Measurements from ENCODE around the gene ENAH.
A peak's percentile ranks its signal among the peaks of the same experiment; 100 is the strongest.
"Not testable (repeated sequence)": the region's sequence is repeated elsewhere in the genome, so short reads cannot be mapped to it uniquely, and the experiment has no call there.

The ENAH gene

GRCh38 chr1:225484657-225485214 is 168.2 kb downstream of the ENAH start:
- no peak for DNase-seq

GRCh38 chr1:225483818-225484656 is 168.9 kb downstream of the ENAH start:
- DNase-seq, result no peak

- DNase-seq, result peak; percentile 65
Measured at GRCh38 chr1:225482421-225482950, 170.4 kb downstream of the ENAH start.

GRCh38 chr1:225481738-225482137 is 171.2 kb downstream of the ENAH start:
- DNase-seq, result peak; percentile 93

GRCh38 chr1:225480825-225481434 is 172.0 kb downstream of the ENAH start:
- peak; percentile 81 for DNase-seq

DNA sequence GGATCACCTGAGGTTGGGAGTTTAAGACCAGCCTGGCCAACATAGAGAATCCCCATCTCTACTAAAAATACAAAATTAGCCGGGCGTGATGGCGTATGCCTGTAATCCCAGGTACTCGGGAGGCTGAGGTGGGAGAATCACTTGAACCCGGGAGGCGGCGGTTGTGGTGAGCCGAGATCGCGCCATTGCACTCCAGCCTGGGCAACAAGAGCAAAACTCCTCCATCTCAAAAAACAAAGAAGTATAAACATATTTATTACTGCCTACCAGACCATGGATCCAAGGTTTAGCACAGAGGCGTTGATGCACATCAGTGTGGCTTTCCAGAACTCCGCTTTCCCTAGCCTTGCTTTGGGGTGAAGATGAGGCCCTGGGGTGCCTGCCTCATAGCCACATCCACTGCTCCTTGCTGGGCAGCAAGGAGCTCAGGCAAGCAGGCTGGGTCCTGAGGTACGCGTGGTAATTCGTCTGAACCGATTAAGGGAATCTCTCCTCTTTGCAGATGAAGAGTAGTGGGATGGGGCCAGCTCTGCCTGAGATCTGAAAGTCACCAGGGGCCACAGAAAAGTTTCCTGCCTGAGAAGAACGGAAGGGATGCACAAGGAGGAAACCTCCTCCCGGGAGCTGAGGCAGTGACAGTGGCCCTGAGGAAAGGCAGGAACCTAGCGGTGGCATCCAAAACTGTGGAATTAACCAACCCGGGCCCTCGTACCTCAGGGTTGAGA is 172.8 kb downstream of the ENAH start:
- DNase-seq, result no peak

DNA sequence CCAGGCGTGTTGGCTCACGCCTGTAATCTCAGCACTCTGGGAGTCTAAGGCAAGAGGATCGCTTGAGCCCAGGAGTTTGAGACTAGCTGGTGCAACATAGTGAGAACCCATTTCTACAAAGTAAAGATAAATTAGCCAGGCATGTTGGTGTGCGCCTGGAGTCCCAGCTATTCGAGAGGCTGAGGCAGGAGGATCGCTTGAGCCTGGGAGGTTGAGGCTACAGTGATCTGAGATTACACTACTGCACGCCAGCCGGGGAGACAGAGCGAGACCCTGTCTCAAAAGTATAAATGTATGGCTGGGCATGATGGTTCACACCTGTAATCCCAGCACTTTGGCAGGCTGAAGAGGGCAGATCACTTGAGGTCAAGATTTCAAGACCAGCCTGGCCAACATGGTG is 173.6 kb downstream of the ENAH start:
- no peak for DNase-seq

DNA sequence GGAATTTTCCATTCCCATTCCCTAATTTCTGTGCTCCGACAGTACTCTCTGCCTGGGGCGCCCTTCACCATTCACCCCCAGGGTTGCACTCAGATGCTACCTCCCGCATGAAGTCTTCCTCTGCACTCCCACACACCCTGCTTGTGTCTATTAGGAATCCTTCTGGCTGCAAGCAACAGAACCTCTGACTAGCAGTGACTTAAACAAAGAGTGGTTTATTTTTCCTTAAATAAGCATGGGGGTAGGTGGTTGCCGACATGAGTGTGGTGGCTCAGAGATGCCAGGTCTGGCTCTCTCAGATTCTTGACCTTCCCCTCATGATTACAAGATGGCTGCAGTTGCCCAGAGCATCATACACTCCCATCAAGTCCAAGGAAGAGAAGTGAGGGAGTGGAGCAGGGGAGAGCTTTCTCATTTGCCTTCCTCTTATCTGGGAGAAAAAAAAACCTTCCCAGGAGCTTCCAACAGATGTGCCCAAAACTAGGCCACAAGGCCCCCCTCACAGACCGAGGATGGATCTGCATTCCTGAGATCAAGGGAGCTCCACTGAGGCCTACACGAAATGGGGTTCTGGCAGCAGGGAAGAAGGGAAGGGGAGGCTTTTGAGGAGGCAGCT is 175.5 kb downstream of the ENAH start:
- DNase-seq, result no peak

DNA sequence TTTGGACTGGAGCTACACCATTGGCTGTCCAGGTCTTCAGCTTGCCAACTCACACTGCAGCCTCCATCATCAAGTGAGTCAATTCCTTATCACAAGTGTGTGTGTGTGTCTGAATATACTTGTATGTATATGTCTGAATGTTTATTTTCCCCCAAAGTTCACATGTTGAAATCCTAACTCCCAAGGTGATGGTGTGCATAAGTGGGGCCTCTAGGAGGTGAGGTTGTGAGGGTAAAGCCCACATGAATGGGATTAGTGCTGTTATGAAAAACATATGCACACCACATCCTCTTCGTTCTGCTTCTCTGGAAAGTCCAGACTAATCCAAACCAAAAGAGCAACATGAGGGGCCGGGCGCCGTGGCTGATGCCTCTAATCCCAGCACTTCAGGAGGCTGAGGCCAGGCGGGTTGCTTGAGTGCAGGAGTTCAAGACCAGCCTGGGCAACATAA is 176.4 kb downstream of the ENAH start:
- no peak for DNase-seq

DNA sequence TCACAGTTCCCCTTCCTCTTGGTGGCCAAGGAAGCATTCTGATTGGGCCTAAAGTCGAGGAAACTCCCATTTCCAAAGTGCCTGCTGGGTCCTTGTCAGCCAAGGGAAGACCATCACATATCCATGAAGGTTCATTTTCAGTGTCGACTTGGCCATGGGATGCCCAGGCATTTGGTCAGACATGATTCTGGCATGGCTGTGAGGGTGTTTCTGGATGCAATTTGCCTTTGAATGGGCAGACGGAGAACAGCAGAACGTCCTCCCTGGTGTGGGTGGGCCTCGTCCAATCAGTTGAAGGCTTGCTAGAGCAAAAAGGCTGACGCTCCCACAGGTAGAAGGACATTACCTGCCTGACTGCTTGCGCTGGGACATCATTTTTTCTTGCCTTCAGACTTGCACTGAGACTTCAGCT is 176.8 kb downstream of the ENAH start:
- DNase-seq, result no peak

- DNase-seq, result peak; percentile 60
Measured at GRCh38 chr1:225474986-225475820, 177.7 kb downstream of the ENAH start.

GRCh38 chr1:225474439-225474985 is 178.4 kb downstream of the ENAH start:
- no peak for DNase-seq

GRCh38 chr1:225473676-225474438 is 179.1 kb downstream of the ENAH start:
- not testable (repeated sequence) for DNase-seq

DNA sequence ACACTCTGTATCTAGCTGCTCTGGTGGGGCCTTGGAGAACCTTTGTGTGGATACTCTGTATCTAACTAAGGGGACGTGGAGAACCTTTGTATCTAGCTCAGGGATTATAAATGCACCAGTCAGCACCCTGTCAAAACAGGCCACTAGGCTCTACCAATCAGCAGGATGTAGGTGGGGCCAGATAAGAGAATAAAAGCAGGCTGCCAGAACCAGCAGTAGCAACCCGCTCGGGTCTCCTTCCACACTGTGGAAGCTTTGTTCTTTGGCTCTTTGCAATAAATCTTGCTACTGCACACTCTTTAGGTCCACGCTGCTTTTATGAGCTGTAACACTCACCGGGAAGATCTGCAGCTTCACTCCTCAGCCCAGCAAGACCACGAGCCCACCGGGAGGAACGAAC is 179.7 kb downstream of the ENAH start:
- DNase-seq, result not testable (repeated sequence)

DNA sequence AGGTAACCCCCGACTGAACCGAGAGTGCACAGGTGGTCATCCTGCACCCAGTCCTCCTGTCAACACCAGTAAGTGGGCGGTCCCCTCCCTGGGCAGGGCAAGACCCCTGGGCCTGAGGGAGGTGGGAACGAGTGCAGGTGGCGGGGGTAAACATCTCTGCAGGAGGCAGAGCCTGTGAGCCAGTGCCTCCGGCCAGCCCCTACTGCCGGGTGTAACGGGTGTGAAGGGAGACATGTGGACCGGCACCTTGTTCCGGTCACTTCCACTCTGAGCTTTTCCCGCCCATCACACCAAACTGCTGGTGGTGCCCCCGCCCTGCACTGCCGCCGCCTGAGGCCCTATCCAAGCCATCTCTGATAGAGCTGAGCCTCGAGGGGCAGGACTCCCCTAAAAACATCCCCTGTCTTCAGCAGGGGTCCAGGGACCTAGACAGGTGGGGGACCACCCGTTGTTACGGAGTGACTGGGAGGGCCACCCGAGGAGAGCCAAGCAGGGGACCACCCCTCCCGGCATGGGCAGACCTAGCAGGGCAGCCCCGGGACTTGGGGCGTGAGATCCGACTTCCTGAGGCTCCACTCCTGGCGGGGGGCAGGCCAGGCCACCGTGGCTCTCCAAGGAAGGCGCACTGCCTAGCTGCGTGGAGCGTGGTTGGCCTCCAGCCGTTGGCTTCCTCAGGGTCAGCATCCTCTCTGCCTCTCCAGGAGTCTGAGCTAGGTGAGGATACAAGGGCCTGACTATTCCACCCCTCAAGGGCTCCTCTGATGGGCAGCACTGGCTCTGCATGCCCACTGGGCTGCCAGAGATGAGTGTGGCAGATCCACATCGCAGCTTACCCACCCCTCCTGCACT is 181.2 kb downstream of the ENAH start:
- DNase-seq, result no peak

DNA sequence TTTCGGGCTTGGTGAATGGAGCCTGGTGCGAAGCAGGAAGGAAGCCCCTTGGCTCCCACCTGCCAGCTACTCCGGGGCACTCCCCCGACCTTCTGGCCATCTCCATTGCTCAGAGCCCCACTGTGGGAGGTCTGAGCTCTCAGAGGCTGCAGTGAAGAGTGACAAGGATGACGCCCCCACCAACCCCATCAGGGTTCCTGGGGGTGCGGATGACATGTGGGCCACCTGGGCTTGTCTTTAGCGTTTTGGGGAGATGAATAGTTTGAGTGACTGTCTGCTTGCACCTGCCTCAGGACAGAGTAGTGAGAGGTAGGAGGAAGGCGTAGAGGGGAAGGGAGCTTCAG is 181.8 kb downstream of the ENAH start:
- DNase-seq, result no peak

- no peak for DNase-seq
Measured at GRCh38 chr1:225470211-225471108, 182.5 kb downstream of the ENAH start.

DNA sequence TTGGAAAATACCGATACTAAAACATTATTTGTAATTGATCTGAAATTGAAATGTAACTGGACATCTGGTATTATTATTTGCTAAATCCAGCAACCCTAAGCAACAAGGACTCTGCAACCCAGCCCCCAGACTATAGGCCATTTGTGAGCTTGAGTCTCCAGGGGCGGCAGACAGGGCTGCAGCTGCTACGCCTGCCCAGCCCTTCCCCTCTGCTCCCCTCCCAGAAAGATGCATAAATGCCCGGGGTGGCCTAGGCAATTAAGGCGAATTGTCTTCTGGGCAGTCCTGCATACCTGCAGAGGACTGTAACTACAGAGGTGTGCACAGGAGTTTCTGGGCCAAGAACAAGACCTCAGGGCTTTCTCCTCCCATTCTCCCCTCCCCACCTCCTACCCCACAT is 183.9 kb downstream of the ENAH start:
- DNase-seq, result no peak
